ENCODE results near the gene NHERF2.
A peak's percentile ranks its signal among the peaks of the same experiment; 100 is the strongest.

Gene NHERF2

DNA sequence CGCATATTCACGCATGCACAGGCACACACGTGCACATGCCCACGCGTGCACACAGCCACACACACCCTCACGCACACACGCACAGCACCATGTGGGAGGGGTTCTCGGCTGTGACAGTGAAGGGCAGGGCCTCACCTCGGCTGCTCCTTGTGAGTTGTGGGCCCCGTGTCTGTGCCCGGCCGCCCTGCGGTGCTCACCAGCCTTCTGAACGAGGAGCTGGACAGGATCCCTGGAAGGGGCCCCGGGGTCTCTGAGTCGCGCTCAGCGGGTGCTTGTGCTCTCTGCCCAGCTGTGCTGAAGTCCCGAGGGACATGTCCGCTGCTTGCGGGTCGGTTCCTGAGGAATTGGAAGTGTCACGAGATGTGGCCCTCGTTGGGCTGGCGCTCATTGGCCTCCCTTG, 37.2 kb downstream of the NHERF2 start:
- DNase-seq, result no peak

DNA sequence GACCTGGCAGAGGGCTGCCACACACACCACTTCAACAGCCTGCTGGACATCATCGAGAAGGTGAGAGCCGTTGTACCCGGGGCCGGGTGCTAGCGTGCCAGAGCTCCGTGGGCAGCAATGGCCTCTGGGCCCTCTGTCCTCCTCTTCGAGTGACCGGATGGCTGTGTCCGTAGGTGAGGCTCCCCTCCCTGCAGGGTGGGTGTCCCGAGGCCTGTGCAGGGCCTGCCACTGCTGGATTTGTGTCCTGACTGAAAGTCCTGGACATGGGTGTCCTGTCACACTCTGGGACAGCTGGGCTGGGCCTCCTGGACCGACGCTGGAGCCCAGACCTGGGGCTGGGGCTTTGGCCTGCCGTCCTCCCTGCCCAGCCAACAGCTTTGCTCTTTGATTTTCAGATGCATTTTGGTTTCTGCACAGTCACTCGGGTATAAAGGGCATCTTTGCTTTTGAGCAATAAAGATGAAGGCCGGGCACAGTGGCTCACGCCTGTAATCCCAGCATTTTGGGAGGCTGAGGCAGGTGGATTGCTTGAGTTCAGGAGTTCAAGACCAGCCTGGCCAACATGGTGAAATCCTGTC, 37.8 kb downstream of the NHERF2 start:
- DNase-seq, result no peak

DNA sequence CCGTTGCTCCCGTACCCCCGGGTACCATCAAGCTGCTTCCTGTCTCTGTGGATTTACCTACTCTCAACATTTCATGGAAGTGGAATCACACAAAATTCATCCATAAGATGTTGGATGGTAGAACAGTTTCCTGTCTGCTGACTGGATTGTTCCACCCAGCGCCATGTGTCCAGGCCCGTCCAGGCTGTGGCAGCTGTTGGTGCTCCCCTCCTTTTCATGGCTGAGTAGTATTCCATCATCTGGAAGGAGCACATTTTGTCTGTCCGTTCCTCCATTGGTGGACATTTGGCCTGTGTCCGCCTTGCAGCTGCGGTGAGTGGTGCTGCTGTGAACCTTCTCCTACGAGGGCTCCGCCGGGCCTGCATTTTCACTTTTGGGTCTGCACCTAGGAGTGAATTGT, 39.4 kb downstream of the NHERF2 start:
- DNase-seq, result no peak

DNA sequence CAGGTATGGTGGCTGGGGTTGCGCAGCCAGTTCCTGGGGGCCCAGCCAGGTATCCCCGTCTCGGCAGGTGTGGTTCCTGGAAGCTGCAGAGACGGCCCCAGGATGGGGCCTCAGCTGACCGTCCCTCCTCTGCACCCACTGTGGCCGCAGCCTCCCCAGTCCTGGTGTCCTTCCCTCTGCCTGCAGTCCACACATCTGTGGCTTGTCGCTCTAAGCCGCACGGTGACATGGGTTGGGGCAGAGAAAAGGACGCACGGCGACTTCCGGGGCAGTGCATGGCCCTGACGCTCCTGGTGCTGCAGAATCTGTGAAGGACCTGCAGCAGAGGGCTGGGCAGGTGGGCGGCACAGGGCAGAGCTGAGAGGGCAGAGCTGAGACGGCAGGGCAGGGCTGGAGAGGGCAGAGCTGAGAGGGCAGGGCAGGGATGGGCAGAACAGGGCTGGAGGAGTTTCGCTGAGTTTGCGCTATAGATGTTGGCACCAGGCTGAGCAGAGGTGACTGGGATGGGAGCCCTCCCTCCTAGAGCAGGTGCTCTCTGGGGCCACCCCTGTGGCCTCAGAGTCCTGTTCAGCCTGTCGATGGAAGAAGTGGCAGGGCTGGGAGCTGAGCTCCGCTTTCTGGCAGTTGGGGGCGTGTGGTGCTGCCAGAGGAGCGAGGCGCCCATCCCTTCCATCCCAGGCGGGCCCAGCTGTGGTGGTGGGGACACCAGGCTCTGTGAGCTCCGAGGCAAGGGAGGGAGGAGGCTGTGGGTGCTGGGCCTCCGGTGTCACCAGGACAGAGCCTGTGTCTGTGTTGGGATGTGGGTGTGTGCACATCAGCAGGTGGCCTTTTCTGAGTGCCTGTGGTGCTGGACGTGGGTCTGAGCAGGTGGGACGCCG, 44.1 kb downstream of the NHERF2 start:
- no peak for DNase-seq

DNA sequence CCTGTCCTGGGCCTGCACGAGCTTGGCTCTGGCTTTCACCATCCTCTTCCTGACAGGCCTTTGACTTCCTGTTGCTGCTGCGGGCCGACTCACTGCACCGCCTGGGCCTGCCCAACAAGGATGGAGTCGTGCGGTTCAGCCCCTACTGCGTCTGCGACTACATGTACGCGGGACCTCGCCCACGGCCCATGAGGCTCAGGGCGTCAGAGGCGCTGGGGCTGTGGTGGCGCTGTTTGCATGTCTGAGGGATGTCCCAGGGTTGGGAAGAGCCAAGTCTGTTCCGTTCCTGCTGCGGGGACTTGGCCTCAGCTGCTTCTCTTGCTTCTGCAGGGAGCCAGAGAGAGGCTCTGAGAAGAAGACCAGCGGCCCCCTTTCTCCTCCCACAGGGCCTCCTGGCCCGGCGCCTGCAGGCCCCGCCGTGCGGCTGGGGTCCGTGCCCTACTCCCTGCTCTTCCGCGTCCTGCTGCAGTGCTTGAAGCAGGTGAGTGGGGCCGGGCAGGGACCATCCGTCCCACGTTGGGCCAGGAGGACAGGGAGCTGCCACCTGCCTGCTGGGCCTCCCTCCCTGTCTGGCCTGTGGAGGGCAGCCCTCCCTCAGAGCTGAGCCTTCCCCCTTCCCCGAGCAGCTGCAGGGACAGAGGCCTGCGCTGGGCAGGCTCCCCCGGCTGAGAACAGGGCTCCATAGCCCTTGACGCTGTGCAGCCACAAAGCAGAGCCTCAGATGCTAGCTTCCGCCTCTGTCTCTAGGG, 44.9 kb downstream of the NHERF2 start:
- no peak for DNase-seq

DNA sequence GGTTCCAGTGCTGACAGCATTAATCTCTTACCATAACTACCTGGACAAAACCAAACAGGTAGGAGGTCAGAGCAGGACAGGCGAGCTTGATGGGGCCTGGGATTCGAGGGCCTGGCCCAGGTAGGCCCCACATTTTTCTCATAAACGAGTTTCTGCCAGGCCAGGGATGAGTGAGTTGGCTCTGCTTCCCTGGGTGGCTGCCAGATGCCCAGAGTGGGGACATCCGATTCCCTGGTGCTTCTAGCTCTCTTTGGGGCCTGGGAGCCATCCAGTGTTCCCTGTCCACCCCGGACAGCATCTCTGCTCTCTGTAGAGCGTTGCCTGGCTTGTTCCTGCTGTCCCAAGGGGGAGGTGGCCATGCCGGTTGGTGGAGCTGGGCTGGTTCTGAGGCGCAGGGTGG, 46.2 kb downstream of the NHERF2 start:
- no peak for DNase-seq

DNA sequence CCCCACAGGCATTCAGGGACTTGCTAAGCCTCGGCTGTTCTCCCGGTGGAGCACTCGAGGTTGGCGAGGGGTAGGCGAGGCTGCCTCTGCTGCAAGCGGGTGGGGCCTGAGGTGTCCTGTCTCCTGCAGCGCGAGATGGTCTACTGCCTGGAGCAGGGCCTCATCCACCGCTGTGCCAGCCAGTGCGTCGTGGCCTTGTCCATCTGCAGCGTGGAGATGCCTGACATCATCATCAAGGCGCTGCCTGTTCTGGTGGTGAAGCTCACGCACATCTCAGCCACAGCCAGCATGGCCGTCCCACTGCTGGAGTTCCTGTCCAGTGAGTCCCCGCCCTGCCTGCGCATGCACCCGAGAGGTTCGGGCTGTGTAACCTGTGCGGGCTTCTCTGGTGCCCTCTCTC, 47.4 kb downstream of the NHERF2 start:
- DNase-seq, result no peak

DNA sequence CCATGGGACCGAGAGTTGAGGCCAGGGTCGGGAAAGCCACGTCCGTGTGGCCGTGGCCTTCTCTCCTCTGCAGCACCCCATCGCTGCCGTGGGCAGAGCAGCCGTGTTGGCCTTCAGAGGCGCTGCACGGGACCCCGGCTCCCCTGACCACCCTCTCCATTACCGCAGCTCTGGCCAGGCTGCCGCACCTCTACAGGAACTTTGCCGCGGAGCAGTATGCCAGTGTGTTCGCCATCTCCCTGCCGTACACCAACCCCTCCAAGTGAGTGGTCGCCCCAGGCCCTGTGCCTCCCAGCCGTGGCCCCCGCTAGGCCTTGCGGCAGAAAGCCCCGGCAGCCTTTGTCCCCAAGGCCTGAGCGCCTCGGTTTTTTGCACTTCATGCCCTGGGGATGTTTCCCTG, 48.9 kb downstream of the NHERF2 start:
- no peak for DNase-seq

DNA sequence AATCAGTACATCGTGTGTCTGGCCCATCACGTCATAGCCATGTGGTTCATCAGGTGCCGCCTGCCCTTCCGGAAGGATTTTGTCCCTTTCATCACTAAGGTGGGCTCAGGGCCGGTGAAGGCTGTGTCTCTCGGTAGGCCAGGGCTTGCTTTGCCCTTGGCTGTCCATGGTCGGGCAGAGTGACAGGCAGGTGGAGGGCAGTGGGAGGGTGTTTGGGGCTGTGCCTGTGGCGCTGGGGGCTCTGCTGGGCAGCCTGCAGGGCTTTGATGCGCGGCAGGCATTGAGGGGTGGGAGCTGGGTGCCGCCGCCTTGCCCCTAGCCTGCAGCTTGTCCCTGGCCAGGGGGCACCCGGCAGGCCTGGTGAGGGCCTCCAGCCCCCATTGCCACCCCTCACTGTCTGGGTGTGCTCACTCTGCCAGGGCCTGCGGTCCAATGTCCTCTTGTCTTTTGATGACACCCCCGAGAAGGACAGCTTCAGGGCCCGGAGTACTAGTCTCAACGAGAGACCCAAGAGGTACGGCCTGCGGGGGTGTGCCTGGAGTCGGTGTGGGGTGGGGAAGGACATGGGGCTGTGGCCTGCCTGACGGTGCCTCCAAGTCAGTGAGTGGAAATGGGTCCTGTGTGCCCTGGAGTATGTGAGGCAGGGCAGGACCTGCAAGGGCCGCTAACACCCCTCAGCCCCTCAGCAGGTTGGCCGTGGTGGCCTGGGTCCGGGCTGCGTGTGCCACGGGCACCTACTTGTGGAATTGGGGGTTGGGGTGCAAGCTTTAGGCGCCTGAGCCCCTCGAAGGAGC, 49.6 kb downstream of the NHERF2 start:
- DNase-seq, result no peak

DNA sequence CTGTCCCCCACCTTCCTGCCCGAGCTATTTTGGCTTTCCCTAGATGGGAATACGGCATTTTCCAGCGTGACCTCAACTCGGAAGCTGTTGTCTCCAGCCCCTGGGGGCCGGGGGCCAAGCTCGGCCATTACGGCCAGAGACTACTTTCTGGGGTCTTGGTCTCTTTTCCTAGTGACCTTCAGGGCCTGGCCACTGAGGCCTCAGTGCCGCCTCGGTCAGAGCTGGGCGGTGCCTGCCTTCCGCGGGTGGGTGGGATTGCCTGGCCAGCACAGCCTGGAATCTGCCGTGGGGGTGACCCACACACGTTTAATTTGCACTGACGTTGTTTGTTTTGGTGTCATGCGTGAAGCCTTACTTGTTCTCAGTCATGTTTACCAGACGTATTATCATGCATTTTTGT, 50.3 kb downstream of the NHERF2 start:
- DNase-seq, result no peak

DNA sequence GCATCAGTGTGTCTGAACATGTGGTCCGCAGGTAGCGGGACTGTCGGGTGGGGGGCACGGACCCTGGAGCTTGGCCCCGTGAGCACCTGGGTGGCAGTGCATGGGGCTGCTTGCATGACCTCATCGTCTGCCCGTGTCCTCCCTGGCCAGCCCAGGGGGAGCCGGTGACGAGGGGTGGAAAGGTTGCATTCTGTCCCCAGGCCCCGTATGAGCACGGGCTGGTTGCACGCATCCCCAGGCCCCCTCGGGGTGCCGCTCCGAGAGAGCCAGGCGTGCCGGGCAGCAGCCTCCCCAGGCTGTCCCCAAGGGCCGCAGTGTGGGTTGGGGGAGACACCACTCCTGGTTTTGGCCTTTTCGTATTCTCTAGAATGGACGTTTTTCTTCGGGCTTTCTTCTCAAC, 51.0 kb downstream of the NHERF2 start:
- DNase-seq, result no peak

DNA sequence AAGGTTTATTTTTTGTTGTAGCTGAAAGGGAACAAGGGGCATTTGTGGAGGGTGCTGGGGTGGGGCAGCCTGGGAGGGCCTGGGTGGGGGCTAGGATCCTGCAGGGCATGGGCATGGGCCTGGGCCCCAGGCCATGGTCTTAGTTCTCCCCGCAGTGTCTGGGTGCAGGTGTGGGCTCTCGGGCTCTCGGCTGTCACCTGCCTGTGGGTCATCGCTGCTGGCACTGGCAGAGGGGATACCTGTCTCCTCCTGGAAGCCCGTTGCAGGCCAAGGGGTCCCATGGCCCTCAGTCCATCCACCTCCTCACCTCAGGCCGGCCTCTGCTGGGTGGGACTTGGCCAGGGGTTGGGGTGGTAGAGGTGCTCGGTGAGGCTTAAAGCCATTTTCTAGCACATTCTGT, 51.4 kb downstream of the NHERF2 start:
- no peak for DNase-seq

DNA sequence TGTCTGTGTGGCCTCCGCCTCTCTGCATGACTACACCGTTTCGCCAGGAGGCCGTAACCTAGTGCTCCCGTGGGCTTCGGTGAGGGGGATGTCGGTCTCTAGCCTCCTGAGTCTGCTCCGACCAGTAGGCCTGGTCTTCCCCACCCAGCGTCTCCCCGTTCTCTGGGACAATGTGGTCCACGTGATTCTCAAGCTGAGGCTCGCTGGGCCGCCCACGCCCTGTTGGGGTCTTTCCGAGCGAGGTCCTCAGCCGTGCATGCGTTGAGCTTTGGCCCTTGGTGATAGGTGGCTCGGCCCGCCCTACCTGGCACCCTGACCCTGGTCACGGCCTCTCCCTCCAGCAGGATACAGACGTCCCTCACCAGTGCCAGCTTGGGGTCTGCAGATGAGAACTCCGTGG, 52.0 kb downstream of the NHERF2 start:
- no peak for DNase-seq

DNA sequence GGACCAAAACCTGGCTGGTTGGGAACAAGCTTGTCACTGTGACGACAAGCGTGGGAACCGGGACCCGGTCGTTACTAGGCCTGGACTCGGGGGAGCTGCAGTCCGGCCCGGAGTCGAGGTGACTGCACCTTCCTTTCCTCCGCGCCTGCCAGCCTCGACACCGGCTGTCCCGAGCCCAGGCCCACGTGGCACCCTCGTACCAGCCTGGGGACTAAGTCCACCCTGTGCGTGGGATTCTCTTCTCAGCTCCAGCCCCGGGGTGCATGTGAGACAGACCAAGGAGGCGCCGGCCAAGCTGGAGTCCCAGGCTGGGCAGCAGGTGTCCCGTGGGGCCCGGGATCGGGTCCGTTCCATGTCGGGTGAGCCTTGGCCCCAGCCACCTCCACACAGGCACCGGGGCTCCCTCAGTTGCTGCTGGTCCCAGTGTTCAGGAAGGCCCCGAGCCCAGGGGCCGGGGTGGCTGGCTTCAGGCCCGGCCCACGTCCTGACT, 52.7 kb downstream of the NHERF2 start:
- DNase-seq, result no peak

DNA sequence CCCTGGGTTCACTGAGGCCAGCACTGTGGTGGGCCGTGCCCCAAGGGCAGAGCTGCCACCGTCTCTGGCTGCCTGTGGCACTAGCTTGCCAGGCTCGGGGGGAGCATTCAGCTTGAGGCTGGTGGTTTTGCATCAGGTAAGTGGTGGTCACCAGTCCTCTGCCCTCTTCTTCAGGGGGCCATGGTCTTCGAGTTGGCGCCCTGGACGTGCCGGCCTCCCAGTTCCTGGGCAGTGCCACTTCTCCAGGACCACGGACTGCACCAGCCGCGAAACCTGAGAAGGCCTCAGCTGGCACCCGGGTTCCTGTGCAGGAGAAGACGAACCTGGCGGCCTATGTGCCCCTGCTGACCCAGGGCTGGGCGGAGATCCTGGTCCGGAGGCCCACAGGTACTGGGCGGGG, 53.3 kb downstream of the NHERF2 start:
- no peak for DNase-seq

DNA sequence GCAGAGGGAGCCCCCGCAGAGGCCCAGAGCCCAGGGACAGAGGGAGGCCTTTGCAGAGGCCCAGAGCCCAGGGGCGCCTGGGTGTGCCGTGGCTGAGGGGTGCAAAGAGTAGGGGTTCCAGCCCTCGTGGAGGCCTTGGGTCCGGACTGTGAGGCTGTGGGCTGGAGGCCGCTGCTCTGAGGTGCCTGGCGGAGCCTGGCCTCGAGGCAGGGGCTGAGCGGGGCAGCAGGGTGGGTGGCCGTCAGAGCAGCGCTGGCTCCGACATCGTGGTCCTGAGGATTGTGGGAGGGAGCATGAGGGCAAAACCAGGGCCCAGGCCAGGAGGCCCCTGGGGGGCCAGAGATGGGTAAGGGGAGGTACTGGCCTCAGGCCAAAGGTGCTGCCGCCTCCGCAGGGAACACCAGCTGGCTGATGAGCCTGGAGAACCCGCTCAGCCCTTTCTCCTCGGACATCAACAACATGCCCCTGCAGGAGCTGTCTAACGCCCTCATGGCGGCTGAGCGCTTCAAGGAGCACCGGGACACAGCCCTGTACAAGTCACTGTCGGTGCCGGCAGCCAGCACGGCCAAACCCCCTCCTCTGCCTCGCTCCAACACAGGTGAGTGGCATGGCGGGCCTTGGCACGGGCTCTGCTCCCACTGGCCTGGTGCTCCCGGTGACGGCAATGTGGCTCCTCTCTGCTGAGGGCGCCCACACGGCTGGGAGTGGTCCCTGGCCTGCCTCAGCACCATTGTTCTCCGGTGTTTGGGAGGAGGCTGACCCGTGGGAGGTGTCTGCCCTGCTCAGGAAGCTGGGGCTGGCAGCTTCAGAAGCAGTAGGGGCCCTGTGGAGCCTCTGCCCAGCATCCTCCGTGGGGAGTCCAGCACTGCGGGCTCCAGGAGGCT, 54.7 kb downstream of the NHERF2 start:
- DNase-seq, result no peak

DNA sequence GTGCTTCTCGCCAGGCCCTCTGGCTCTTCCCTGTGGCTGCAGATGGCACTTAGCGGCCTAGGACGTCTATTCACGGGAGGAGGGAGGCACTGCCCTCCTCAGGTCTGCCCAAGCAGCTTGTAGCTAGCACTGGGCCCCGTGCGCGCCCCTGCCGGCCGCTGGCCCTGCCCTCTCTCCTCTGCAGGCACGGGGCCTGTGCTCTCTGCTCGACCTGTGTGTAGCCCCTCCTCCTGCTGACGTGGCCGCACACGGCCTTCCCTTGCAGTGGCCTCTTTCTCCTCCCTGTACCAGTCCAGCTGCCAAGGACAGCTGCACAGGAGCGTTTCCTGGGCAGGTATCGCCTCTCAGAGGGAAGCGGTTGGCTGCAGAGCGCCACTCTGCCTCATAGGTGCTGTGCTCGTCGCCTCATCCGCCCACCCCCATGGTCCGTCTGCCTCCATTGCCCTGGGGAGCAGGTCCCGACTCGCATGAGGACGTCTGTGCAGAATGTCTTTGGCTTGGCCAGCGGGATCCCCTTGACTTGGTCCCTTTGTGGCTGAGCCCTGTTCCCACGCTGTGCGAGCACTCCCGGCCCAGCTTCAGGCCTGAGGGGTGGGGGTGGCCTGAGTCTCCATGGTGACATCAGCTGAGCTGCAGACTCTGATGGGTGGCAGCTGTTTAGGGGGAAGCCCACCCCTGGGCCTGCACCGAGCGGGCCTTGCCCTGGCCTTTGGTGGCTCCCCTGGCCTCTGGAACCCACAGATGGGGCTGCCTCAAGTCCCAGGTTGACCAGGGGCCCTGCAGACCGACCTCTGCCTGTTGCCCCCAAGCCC, 55.7 kb downstream of the NHERF2 start:
- DNase-seq, result peak; percentile 59 to 77

DNA sequence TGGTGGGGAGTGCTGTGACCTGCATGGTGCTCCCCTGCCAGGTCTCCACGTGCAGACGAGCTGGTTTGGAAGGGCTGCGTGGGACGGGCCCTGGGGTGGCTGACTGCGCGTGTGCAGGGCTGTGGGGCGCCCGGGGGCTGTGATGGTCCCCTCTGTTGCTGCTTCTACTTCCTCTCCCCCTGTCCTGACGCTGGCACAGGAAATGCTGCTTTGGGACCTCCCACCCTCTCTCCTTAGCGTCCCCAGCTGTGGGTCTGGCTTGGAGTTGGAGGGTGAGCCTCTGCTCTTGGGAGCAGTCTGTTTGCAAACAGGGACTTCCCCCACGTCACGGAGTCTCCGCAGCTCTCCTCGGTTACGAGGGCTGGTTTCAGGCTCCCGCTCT, 56.3 kb downstream of the NHERF2 start:
- DNase-seq, result no peak

DNA sequence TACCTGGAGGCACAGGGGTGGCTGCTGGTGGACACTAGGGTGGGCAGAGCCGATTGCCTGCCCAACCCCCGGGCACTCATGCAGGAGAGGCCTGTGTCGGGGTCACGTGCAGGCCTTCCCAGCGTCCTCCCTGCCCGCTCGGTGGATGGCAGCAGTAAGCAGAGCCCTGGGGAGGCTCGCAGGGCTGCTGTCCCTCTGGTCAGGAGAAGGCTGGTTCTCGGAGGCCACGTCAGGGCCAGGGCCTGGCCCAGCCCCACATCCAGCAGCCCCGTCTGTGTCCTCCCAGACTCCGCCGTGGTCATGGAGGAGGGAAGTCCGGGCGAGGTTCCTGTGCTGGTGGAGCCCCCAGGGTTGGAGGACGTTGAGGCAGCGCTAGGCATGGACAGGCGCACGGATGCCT, 56.7 kb downstream of the NHERF2 start:
- no peak for DNase-seq

DNA sequence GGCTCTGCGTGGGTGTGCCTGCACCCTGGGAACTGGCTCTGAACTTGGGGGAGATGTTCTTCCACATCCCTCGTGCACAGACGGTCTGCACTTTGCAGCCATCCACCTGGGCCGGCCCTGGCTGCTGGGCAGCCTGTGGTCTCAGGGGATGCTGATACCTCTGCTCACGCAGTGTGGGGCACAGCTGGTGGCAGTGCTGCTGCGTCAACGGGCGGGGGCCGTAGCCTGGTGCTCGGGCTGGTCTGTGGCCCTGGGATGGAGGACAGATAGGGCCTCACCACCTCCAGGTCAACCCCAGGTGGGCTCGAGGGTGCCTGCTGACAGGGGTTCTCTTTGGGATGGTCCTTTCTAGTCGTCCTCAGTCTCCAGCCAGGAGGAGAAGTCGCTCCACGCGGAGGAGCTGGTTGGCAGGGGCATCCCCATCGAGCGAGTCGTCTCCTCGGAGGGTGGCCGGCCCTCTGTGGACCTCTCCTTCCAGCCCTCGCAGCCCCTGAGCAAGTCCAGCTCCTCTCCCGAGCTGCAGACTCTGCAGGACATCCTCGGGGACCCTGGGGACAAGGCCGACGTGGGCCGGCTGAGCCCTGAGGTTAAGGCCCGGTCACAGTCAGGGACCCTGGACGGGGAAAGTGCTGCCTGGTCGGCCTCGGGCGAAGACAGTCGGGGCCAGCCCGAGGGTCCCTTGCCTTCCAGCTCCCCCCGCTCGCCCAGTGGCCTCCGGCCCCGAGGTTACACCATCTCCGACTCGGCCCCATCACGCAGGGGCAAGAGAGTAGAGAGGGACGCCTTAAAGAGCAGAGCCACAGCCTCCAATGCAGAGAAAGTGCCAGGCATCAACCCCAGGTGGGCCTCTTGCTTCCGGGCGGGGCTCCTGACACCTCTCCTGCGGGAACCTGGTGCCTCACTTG, 57.4 kb downstream of the NHERF2 start:
- no peak for DNase-seq

Measured in NCI-H187 (cell line).